Pons (tissue), 1 donor: ENCODE results near the gene MAP2K4.

Source experiments
- DNase-seq: peaks from one replicate; pipeline ENCODE4 v3.0.0-alpha.2; 2016; ENCODE audit warnings: low spot score

The MAP2K4 gene

GRCh38 chr17:12089809-12090384, 69.2 kb downstream of the MAP2K4 start:
- no peak for DNase-seq

GRCh38 chr17:12094336-12094735, 73.7 kb downstream of the MAP2K4 start:
- no peak for DNase-seq

- DNase-seq = no peak
Observed at GRCh38 chr17:12095522-12095921, 74.8 kb downstream of the MAP2K4 start.

- no peak for DNase-seq
Observed at GRCh38 chr17:12097326-12097725, 76.6 kb downstream of the MAP2K4 start.

GRCh38 chr17:12098568-12098967, 77.9 kb downstream of the MAP2K4 start:
- DNase-seq = no peak

GRCh38 chr17:12099412-12099811, 78.7 kb downstream of the MAP2K4 start:
- no peak for DNase-seq

GRCh38 chr17:12104831-12105230, 84.2 kb downstream of the MAP2K4 start:
- no peak for DNase-seq

GRCh38 chr17:12107905-12108304, 87.2 kb downstream of the MAP2K4 start:
- no peak for DNase-seq

GRCh38 chr17:12110906-12111305, 90.2 kb downstream of the MAP2K4 start:
- DNase-seq = no peak

- DNase-seq = no peak
Observed at GRCh38 chr17:12113156-12113555, 92.5 kb downstream of the MAP2K4 start.

- DNase-seq = no peak
Observed at GRCh38 chr17:12114686-12115418, 94.2 kb downstream of the MAP2K4 start.

GRCh38 chr17:12116143-12116542, 95.5 kb downstream of the MAP2K4 start:
- no peak for DNase-seq

GRCh38 chr17:12118617-12119016, 97.9 kb downstream of the MAP2K4 start:
- no peak for DNase-seq

- DNase-seq = no peak
Observed at GRCh38 chr17:12122075-12122474, 101.4 kb downstream of the MAP2K4 start.

GRCh38 chr17:12127177-12127576, 106.5 kb downstream of the MAP2K4 start:
- no peak for DNase-seq

- no peak for DNase-seq
Observed at GRCh38 chr17:12127667-12128066, 107.0 kb downstream of the MAP2K4 start.

GRCh38 chr17:12128946-12129345, 108.3 kb downstream of the MAP2K4 start:
- no peak for DNase-seq

- no peak for DNase-seq
Observed at GRCh38 chr17:12133183-12133582, 112.5 kb downstream of the MAP2K4 start.

- no peak for DNase-seq
Observed at GRCh38 chr17:12134101-12134500, 113.4 kb downstream of the MAP2K4 start.

GRCh38 chr17:12134587-12134986, 113.9 kb downstream of the MAP2K4 start:
- no peak for DNase-seq

GRCh38 chr17:12136243-12136642, 115.6 kb downstream of the MAP2K4 start:
- no peak for DNase-seq

GRCh38 chr17:12136646-12137045, 116.0 kb downstream of the MAP2K4 start:
- DNase-seq = no peak

- DNase-seq = no peak
Observed at GRCh38 chr17:12137859-12138258, 117.2 kb downstream of the MAP2K4 start.

GRCh38 chr17:12140685-12141084, 120.0 kb downstream of the MAP2K4 start:
- no peak for DNase-seq
